GM21515 (cell line): Measurements from ENCODE around the gene CYP17A1.
A peak's percentile ranks its signal among the peaks of the same experiment; 100 is the strongest.

ENCODE experiments used
- ATAC-seq: cut with Tn5 transposase; IDR thresholded peaks from one replicate; pipeline ENCODE4 v1.9.1; 2021; ENCODE audit not compliant: unreplicated experiment

The CYP17A1 gene

GRCh38 chr10:102804382-102805055, 32.7 kb downstream of the CYP17A1 start:
- no peak for ATAC-seq

GRCh38 chr10:102802920-102803534, 34.2 kb downstream of the CYP17A1 start:
- no peak for ATAC-seq

GRCh38 chr10:102801978-102802377, 35.2 kb downstream of the CYP17A1 start:
- ATAC-seq = no peak

GRCh38 chr10:102801496-102801895, 35.7 kb downstream of the CYP17A1 start:
- no peak for ATAC-seq

GRCh38 chr10:102800611-102801335, 36.4 kb downstream of the CYP17A1 start:
- ATAC-seq = no peak

GRCh38 chr10:102799691-102800471, 37.3 kb downstream of the CYP17A1 start:
- ATAC-seq = no peak

GRCh38 chr10:102796407-102797176, 40.6 kb downstream of the CYP17A1 start:
- peak; percentile 89 for ATAC-seq

- ATAC-seq = peak; percentile 38
These were observed 41.5 kb downstream of the CYP17A1 start for GRCh38 chr10:102795453-102796406.

- no peak for ATAC-seq
These were observed 45.3 kb downstream of the CYP17A1 start for GRCh38 chr10:102791754-102792395.

- no peak for ATAC-seq
These were observed 51.4 kb downstream of the CYP17A1 start for GRCh38 chr10:102785818-102786217.

GRCh38 chr10:102783568-102783967, 53.6 kb downstream of the CYP17A1 start:
- no peak for ATAC-seq

- ATAC-seq = no peak
These were observed 54.3 kb downstream of the CYP17A1 start for GRCh38 chr10:102782673-102783551.

- ATAC-seq = no peak
These were observed 55.2 kb downstream of the CYP17A1 start for GRCh38 chr10:102781921-102782557.

GRCh38 chr10:102781090-102781920, 55.9 kb downstream of the CYP17A1 start:
- no peak for ATAC-seq
